ENCODE data around the gene PPIL4. TPM values are rescaled to one million over a fixed set of nuclear protein-coding genes. Genes with fewer than 3 reads are reported as not detected.

The PPIL4 gene
- total and polyA plus RNA-seq, 2 donors (not counting 1 experiment from before 2014, with no cell fraction given) = 3.1 to 34.3 TPM

DNA sequence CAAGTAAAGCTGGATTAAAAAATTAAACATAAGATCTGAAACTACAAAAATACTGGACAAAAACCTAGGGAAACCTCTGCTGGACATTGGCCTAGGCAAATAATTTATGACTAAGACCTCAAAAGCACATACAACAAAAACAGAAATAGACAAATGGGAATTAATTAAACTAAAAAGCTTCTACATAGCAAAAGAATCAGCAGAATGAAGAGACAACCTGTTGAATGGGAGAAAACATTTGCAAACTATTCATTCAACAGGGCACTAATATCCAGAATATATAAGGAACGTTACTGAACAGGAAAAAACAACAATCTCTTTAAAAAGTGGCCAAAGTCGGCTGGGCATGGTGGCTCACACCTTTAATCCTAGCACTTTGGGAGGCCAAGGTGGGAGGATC, 13.5 kb upstream of the PPIL4 start:
- Histone ChIP-seq H3K27ac (ENCODE audit: low read length in 2 of 2) (no peak overlapping the region), H3K9ac (ENCODE audit: low read length) (no peak overlapping the region), H3K4me2 (replicated peaks; ENCODE audit: low read depth, low read length, poor library complexity, severe bottlenecking) (no peak overlapping the region), H3K27me3 (replicated peaks in 1 of 4; ENCODE audit: control extremely low read depth in 1 of 4, control insufficient read depth in 3 of 4, insufficient read depth in 4 of 4, low read length in 3 of 4) (peaks cover 0 to 3% (median 0%) of the 10 kb centered on the region in 4 experiments), H3K4me1 (ENCODE audit: control insufficient read depth in 2 of 2, insufficient read depth in 2 of 2, low read length in 2 of 2) (no peaks in the 10 kb centered on the region), H3K79me2 (ENCODE audit: control insufficient read depth, insufficient read depth, low read length) (no peaks in the 10 kb centered on the region), H3K4me3 (ENCODE audit: control extremely low read depth in 1 of 5, extremely low read depth in 1 of 5, insufficient read depth in 1 of 5, low read depth in 2 of 5, low read length in 4 of 5) (no peak overlapping the region), H2AFZ (ENCODE audit: insufficient read depth, low read depth, low read length, poor library complexity, severe bottlenecking) (no peak overlapping the region), H4K20me1 (ENCODE audit: control insufficient read depth, insufficient read depth, low read length, poor library complexity, severe bottlenecking) (no peaks in the 10 kb centered on the region), H3K36me3 (replicated peaks in 1 of 2; ENCODE audit: control extremely low read depth in 1 of 2, control insufficient read depth in 1 of 2, extremely low read depth in 1 of 2, insufficient read depth in 2 of 2, low read length in 1 of 2) (no peaks in the 10 kb centered on the region), H3K9me3 (ENCODE audit: control extremely low read depth in 1 of 3, control insufficient read depth in 2 of 3, insufficient read depth in 1 of 3, low read length in 2 of 3) (no peaks in the 10 kb centered on the region)
- H3K4me1 Mint-ChIP-seq = peaks cover 1% of the 10 kb centered on the region
- no peak for TF ChIP-seq EZH2 (IDR thresholded peaks at IDR 0.05; ENCODE audit: borderline replicate concordance, insufficient read depth, low read depth, low read length, poor library complexity, severe bottlenecking)
- TF ChIP-seq, protein P1, sequence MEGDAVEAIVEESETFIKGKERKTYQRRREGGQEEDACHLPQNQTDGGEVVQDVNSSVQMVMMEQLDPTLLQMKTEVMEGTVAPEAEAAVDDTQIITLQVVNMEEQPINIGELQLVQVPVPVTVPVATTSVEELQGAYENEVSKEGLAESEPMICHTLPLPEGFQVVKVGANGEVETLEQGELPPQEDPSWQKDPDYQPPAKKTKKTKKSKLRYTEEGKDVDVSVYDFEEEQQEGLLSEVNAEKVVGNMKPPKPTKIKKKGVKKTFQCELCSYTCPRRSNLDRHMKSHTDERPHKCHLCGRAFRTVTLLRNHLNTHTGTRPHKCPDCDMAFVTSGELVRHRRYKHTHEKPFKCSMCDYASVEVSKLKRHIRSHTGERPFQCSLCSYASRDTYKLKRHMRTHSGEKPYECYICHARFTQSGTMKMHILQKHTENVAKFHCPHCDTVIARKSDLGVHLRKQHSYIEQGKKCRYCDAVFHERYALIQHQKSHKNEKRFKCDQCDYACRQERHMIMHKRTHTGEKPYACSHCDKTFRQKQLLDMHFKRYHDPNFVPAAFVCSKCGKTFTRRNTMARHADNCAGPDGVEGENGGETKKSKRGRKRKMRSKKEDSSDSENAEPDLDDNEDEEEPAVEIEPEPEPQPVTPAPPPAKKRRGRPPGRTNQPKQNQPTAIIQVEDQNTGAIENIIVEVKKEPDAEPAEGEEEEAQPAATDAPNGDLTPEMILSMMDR (IDR thresholded peaks at IDR 0.05) = no peak
- POLR2A ChIA-PET = no interaction called here
- no peak overlapping the region for H3K4me3 Mint-ChIP-seq
- WGBS (ENCODE audit: insufficient coverage) = 71% methylated on average over 2 of the region's 2 CpGs
- ATAC-seq (ENCODE audit: low read depth) = no peak
- no peak overlapping the region for H3K27ac Mint-ChIP-seq
- no peak for DNase-seq
- CTCF ChIA-PET = interaction anchor here (7.9 kb wide), 1 partner anchor 12 kb away, joined by 90 read pairs; the partner anchor contains the start of gene PPIL4
- no peaks in the 10 kb centered on the region for H3K9me3 Mint-ChIP-seq (ENCODE audit: insufficient read depth)
- peaks cover 22% of the 10 kb centered on the region for H3K27me3 Mint-ChIP-seq
- intact Hi-C loops (cut with micrococcal nuclease) = no loop called here

DNA sequence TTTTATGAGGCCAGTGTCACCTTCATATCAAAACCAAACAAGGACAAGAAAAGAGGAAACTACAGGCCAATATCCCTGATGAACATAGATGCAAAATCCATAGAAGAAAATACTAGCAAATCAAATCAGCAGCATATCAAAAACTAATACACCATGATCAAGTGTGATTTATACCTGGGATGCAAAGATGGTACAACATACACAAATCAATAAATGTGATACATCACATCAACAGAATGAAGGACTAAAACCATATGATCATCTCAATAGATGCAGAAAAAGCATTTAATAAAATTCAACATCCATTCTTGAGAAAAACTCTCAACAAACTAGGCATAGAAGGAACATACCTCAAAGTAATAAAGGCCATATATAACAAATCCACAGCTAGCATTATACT, 12.2 kb upstream of the PPIL4 start:
- Mint-ChIP-seq H3K9me3 (ENCODE audit: insufficient read depth) (no peaks in the 10 kb centered on the region), H3K4me1 (no peaks in the 10 kb centered on the region), H3K4me3 (no peak overlapping the region), H3K27me3 (peaks cover 26% of the 10 kb centered on the region), H3K27ac (no peak overlapping the region)
- Histone ChIP-seq H3K4me1 (ENCODE audit: control insufficient read depth in 2 of 2, insufficient read depth in 2 of 2, low read length in 2 of 2) (no peaks in the 10 kb centered on the region), H3K27me3 (replicated peaks in 1 of 4; ENCODE audit: control extremely low read depth in 1 of 4, control insufficient read depth in 3 of 4, insufficient read depth in 4 of 4, low read length in 3 of 4) (peaks cover 0 to 3% (median 0%) of the 10 kb centered on the region in 4 experiments), H4K20me1 (ENCODE audit: control insufficient read depth, insufficient read depth, low read length, poor library complexity, severe bottlenecking) (no peaks in the 10 kb centered on the region), H2AFZ (ENCODE audit: insufficient read depth, low read depth, low read length, poor library complexity, severe bottlenecking) (no peak overlapping the region), H3K27ac (ENCODE audit: low read length in 2 of 2) (no peak overlapping the region), H3K36me3 (replicated peaks in 1 of 2; ENCODE audit: control extremely low read depth in 1 of 2, control insufficient read depth in 1 of 2, extremely low read depth in 1 of 2, insufficient read depth in 2 of 2, low read length in 1 of 2) (no peaks in the 10 kb centered on the region), H3K4me3 (ENCODE audit: control extremely low read depth in 1 of 5, extremely low read depth in 1 of 5, insufficient read depth in 1 of 5, low read depth in 2 of 5, low read length in 4 of 5) (no peak overlapping the region), H3K4me2 (replicated peaks; ENCODE audit: low read depth, low read length, poor library complexity, severe bottlenecking) (no peak overlapping the region), H3K9ac (ENCODE audit: low read length) (no peak overlapping the region), H3K79me2 (ENCODE audit: control insufficient read depth, insufficient read depth, low read length) (no peaks in the 10 kb centered on the region), H3K9me3 (ENCODE audit: control extremely low read depth in 1 of 3, control insufficient read depth in 2 of 3, insufficient read depth in 1 of 3, low read length in 2 of 3) (no peaks in the 10 kb centered on the region)
- TF ChIP-seq EZH2 (IDR thresholded peaks at IDR 0.05; ENCODE audit: borderline replicate concordance, insufficient read depth, low read depth, low read length, poor library complexity, severe bottlenecking) = no peak
- TF ChIP-seq, protein P1 (IDR thresholded peaks at IDR 0.05) = no peak
- ChIA-PET POLR2A (no interaction called here), CTCF (no interaction called here)
- ATAC-seq (ENCODE audit: low read depth) (no peak), DNase-seq (no peak)
- intact Hi-C loops (cut with micrococcal nuclease) = no loop called here

All from B cell (primary cell).